Lower leg skin (tissue), 4 donors: ENCODE measurements around the gene STH. TPM values are rescaled to one million over a fixed set of nuclear protein-coding genes. Genes with fewer than 3 reads are reported as not detected.

Source experiments
- DNase-seq, 2 donors: peaks; one replicate each; pipeline ENCODE4 v3.0.0-alpha.2; 2019; ENCODE audit warnings: low spot score in 2 of 2
- H3K4me3 ChIP-seq: fragments of 200-600 bp; sonication (generic); 2 replicates; pipeline ENCODE4 v1.5.1; 2017; ENCODE audit warnings: mild to moderate bottlenecking, low read depth; ENCODE audit not compliant: poor library complexity, severe bottlenecking
- POLR2A ChIP-seq, 2 donors: fragments of 450-650 bp; IDR thresholded peaks; one replicate each; pipeline ENCODE4 v1.6.1; 2016 to 2017; ENCODE audit warnings: antibody characterized with exemption in 2 of 2, mild to moderate bottlenecking in 1 of 2, moderate library complexity in 1 of 2
- WGBS, 2 donors: methylation state at CpG; one replicate each; pipeline ENCODE4 v1.1.5; 2018; 5-methylcytosine and 5-hydroxymethylcytosine counted together
- intact Hi-C: fragments of 100-400 bp; cut with DNase I; formaldehyde crosslinking; loops from one replicate; pipeline ENCODE4 v1.15.0; 2023; ENCODE audit warnings: low total_unique reads
- total RNA-seq, 4 donors: library from RNA; depleted of rRNA; stranded (reverse); fragments of >200 nt; gene quantifications; one replicate each; pipeline ENCODE4 v1.1.0, GENCODE V29; 2016
- TF ChIP-seq, protein P1 (sequence below), 3 donors: fragments of 450-650 bp; IDR thresholded peaks; one replicate each; pipeline ENCODE4 v1.5.1; 2016; ENCODE audit warnings: antibody characterized with exemption in 3 of 3, mild to moderate bottlenecking in 3 of 3, moderate library complexity in 2 of 3

Gene STH
- total RNA-seq, 4 donors from 2014 or later, result not detected

DNA sequence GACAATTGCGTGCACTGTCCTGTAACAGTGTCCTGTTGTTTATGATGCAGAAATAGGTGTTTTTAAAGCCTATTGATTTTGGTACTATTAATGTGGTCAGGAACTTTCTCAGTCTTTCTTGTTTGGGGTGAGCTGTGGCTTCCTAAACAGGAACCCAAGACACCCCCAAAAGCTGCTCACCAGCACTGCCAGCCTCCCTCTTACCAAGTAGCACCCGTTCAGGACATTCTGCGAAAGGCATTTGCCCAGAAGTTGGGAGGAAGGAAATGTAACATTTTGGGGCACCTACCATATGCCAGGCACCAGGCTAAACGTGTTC lies 21.6 kb upstream of the STH start:
- no peak for DNase-seq
- intact Hi-C loops, result loop anchor here (5.0 kb wide), 1 partner anchor 1100 kb away; no protein-coding TSS in a partner anchor
- 79 to 88% methylated on average over 4 of the region's 4 CpGs for WGBS, 2 donors
- no peak overlapping the region for H3K4me3 ChIP-seq
- TF ChIP-seq POLR2A (IDR thresholded peaks at IDR 0.05), result no peak
- TF ChIP-seq, protein P1, sequence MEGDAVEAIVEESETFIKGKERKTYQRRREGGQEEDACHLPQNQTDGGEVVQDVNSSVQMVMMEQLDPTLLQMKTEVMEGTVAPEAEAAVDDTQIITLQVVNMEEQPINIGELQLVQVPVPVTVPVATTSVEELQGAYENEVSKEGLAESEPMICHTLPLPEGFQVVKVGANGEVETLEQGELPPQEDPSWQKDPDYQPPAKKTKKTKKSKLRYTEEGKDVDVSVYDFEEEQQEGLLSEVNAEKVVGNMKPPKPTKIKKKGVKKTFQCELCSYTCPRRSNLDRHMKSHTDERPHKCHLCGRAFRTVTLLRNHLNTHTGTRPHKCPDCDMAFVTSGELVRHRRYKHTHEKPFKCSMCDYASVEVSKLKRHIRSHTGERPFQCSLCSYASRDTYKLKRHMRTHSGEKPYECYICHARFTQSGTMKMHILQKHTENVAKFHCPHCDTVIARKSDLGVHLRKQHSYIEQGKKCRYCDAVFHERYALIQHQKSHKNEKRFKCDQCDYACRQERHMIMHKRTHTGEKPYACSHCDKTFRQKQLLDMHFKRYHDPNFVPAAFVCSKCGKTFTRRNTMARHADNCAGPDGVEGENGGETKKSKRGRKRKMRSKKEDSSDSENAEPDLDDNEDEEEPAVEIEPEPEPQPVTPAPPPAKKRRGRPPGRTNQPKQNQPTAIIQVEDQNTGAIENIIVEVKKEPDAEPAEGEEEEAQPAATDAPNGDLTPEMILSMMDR (IDR thresholded peaks at IDR 0.05), result no peak

DNA sequence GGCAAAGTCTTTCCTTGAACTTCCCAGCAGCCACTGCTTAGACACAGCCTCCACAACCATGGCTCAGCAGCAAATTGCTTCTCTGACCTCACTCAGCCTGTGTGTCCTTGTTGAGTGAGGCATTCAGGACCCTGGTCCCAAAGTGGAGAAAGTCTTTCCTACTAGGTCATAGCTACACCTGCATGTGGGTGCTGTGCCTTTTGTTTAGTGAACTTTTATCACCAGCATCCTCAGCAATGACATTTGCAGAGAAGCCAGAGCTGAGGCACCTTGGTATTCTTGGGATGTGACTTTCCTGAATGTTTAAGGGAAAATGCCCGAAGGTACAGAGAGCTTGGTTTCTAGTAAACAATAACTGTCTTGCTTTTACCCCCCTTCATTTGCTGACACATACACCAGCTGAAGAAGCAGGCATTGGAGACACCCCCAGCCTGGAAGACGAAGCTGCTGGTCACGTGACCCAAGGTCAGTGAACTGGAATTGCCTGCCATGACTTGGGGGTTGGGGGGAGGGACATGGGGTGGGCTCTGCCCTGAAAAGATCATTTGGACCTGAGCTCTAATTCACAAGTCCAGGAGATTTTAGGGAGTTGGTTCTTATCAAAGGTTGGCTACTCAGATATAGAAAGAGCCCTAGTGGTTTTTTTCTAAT lies 20.9 kb upstream of the STH start:
- no peak for DNase-seq
- H3K4me3 ChIP-seq, result no peak overlapping the region
- TF ChIP-seq, protein P1 (IDR thresholded peaks at IDR 0.05), result no peak
- intact Hi-C loops, result loop anchor here (5.0 kb wide), 1 partner anchor 1101 kb away; no protein-coding TSS in a partner anchor
- WGBS, 2 donors, result 87 to 88% methylated on average over 3 of the region's 3 CpGs

DNA sequence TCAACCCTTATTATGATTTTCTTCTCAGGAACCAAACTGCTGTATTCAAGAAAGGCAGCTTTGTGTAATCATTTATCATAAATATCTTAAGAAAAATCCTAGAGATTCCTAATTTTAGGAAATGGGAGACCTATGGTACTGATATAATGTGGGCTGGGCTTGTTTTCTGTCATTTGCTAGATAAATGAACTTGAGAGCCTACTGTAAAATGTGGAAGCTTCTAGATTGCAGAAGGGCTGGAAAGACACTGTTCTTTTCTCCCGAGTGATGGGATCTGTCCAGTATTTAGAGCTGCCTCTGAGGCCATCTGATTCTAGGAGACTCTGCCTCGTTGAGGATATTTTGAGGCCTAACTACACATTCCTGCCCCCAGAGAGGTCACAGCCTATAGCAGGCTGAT lies 19.9 kb upstream of the STH start:
- H3K4me3 ChIP-seq, result no peak overlapping the region
- DNase-seq, result no peak
- intact Hi-C loops, result loop anchor here (5.0 kb wide), 1 partner anchor 1102 kb away; no protein-coding TSS in a partner anchor
- TF ChIP-seq, protein P1 (IDR thresholded peaks at IDR 0.05), result no peak
- TF ChIP-seq POLR2A (IDR thresholded peaks at IDR 0.05), result peak in 1 of 2 donors; percentile 7
- 62% methylated on average over 2 of the region's 2 CpGs for WGBS, 2 donors

DNA sequence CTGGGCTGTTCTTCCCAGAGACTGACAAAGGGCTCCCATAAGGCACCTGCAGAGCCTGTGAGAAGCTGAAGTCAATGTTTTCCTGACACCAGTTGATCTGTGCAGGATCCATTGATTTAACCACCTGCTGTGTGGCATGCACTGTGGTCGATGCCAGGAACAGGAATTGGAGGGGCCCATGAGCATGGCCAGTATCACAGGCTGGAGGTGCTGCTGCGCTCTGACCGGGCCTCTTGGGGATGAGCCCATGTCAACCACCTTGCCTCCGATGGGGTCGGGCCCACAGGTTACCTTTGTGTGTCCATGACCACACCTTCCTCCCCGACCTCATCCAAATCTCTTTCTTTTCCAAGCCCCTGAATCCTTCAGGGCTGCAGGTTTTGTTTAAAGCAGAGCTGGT lies 18.2 kb upstream of the STH start:
- H3K4me3 ChIP-seq, result no peak overlapping the region
- intact Hi-C loops, result no loop called here
- WGBS, 2 donors, result 85 to 92% methylated on average over 6 of the region's 6 CpGs
- no peak for DNase-seq
- TF ChIP-seq, protein P1 (IDR thresholded peaks at IDR 0.05), result no peak
- no peak for TF ChIP-seq POLR2A (IDR thresholded peaks at IDR 0.05)

DNA sequence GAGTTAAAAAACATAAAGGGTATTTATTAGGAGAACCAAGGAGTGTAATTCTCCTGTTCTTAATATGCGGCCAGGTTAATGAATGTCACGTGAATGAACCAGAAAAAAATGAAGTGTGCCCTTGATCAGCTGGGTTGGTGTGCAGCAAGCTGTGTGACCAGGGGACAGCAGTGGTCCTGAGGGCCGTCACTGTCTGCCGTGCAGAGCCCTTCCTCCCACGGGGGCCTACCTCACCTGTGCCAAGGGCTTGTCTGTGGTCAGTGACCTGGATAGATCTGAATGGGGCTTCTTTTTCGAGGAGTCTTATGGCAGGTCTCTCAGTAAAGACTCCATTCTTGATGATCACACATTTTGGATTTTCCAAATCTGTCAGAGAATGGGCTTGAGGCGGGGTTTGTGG lies 17.7 kb upstream of the STH start:
- no peak overlapping the region for H3K4me3 ChIP-seq
- DNase-seq, result no peak
- no peak for TF ChIP-seq POLR2A (IDR thresholded peaks at IDR 0.05)
- TF ChIP-seq, protein P1 (IDR thresholded peaks at IDR 0.05), result no peak
- 89 to 93% methylated on average over 7 of the region's 7 CpGs for WGBS, 2 donors
- intact Hi-C loops, result no loop called here
